ENCODE results near the gene SRGAP3. TPM values are rescaled to one million over a fixed set of nuclear protein-coding genes. Genes with fewer than 3 reads are reported as not detected.

SRGAP3 gene
- total RNA-seq, 1 experiment from 2014 or later = 17.9 TPM

GRCh38 chr3:9233101-9233500 lies 16.3 kb downstream of the SRGAP3 start:
- H3K27ac Mint-ChIP-seq = no peak overlapping the region
- ChIA-PET CTCF (interaction anchor here (0.8 to 1.3 kb wide), 4 partner anchors 16 to 246 kb away, joined by 3 to 4 read pairs (median 4); partner anchors contain the start of gene SRGAP3), POLR2A (no interaction called here)
- ATAC-seq (no peak), DNase-seq (ENCODE audit: low spot score) (no peak)
- no peak for TF ChIP-seq SMAD3 (CRISPR knock-in tag; IDR thresholded peaks at IDR 0.05; ENCODE audit: borderline replicate concordance)
- TF ChIP-seq AR (CRISPR knock-in tag; IDR thresholded peaks at IDR 0.05) = no peak
- H3K4me1 Mint-ChIP-seq = peaks cover 45% of the 10 kb centered on the region
- H3K9me3 Mint-ChIP-seq = 0 out of 2 replicates have a peak, but pooled peaks cover 8% of the 10 kb centered on the region
- H3K27me3 Mint-ChIP-seq (ENCODE audit: low read depth) = no peaks in the 10 kb centered on the region
- H3K4me3 Mint-ChIP-seq = no peak overlapping the region
- H3K36me3 Mint-ChIP-seq = peaks cover 5% of the 10 kb centered on the region; the same call in 1 of the 2 replicates

- H3K9me3 Mint-ChIP-seq = 0 out of 2 replicates have a peak, but pooled peaks cover 8% of the 10 kb centered on the region
- TF ChIP-seq ZNF396 (CRISPR knock-in tag; IDR thresholded peaks at IDR 0.05; ENCODE audit: borderline replicate concordance) (no peak), ATF1 (CRISPR knock-in tag; IDR thresholded peaks at IDR 0.05) (no peak), RELA (CRISPR knock-in tag; IDR thresholded peaks at IDR 0.05; ENCODE audit: borderline replicate concordance) (no peak), ERG (CRISPR knock-in tag; IDR thresholded peaks at IDR 0.05) (no peak), JUN (CRISPR knock-in tag; IDR thresholded peaks at IDR 0.05) (no peak), HMGA2 (CRISPR knock-in tag; IDR thresholded peaks at IDR 0.05) (no peak), ETV6 (CRISPR knock-in tag; IDR thresholded peaks at IDR 0.05) (no peak), E2F1 (CRISPR knock-in tag; IDR thresholded peaks at IDR 0.05) (no peak), CREM (CRISPR knock-in tag; IDR thresholded peaks at IDR 0.05) (no peak)
- ATAC-seq (no peak), DNase-seq (ENCODE audit: low spot score) (no peak)
- peaks cover 54% of the 10 kb centered on the region for H3K4me1 Mint-ChIP-seq
- no peak overlapping the region for H3K27ac Mint-ChIP-seq
- H3K27me3 Mint-ChIP-seq (ENCODE audit: low read depth) = no peaks in the 10 kb centered on the region
- CTCF ChIA-PET = no interaction called here
- POLR2A ChIA-PET = no interaction called here
- no peak overlapping the region for H3K4me3 Mint-ChIP-seq
- H3K36me3 Mint-ChIP-seq = peaks cover 3% of the 10 kb centered on the region; the same call in 1 of the 2 replicates
Observed at GRCh38 chr3:9231937-9232336, 17.5 kb downstream of the SRGAP3 start.

GRCh38 chr3:9231471-9231870 lies 18.0 kb downstream of the SRGAP3 start:
- H3K36me3 Mint-ChIP-seq = peaks cover 2% of the 10 kb centered on the region; the same call in 1 of the 2 replicates
- ChIA-PET POLR2A (no interaction called here), CTCF (interaction anchor here (0.9 kb wide), 1 partner anchor 244 kb away, joined by 3 read pairs; no protein-coding TSS in a partner anchor)
- 0 out of 2 replicates have a peak, but pooled peaks cover 6% of the 10 kb centered on the region for H3K9me3 Mint-ChIP-seq
- no peak overlapping the region for H3K4me3 Mint-ChIP-seq
- H3K4me1 Mint-ChIP-seq = peaks cover 58% of the 10 kb centered on the region
- no peak overlapping the region for H3K27ac Mint-ChIP-seq
- TF ChIP-seq ZNF532 (CRISPR knock-in tag; IDR thresholded peaks at IDR 0.05; ENCODE audit: borderline replicate concordance) (no peak), PREB (CRISPR knock-in tag; IDR thresholded peaks at IDR 0.05; ENCODE audit: borderline replicate concordance) (no peak), RORB (CRISPR knock-in tag; IDR thresholded peaks at IDR 0.05) (no peak)
- no peaks in the 10 kb centered on the region for H3K27me3 Mint-ChIP-seq (ENCODE audit: low read depth)
- no peak for ATAC-seq
- DNase-seq (ENCODE audit: low spot score) = no peak

All from WTC11 (cell line).